Measurements from ENCODE around the gene DOCK2.

The DOCK2 gene

GRCh38 chr5:170000155-170000554, 363.1 kb downstream of the DOCK2 start:
- no peak overlapping the region for H3K4me2 ChIP-seq (ENCODE audit: low read depth, low read length, poor library complexity, severe bottlenecking)
- no peak overlapping the region for H2AFZ ChIP-seq (ENCODE audit: low read depth, low read length, severe bottlenecking)
- no peaks in the 10 kb centered on the region for H3K9me3 ChIP-seq (ENCODE audit: insufficient read depth, low read length)
- H3K4me3 ChIP-seq (ENCODE audit: insufficient read depth, low read length, poor library complexity, severe bottlenecking): no peak overlapping the region
- no peak overlapping the region for H3K9ac ChIP-seq (ENCODE audit: low read length)
- H3K36me3 ChIP-seq (ENCODE audit: low read length): peaks cover 10% of the 10 kb centered on the region; the same call in 1 of the 2 replicates
- H3K27me3 ChIP-seq (ENCODE audit: low read length): no peaks in the 10 kb centered on the region
- H3K9me2 ChIP-seq (replicated peaks; ENCODE audit: insufficient read depth, low read length): no peaks in the 10 kb centered on the region
- H3K79me2 ChIP-seq (ENCODE audit: insufficient read depth, low read length): no peaks in the 10 kb centered on the region
- no peak for TF ChIP-seq CTCF (IDR thresholded peaks at IDR 0.05; ENCODE audit: insufficient read depth, low read length, poor library complexity, severe bottlenecking)
- TF ChIP-seq EZH2phosphoT487 (conservative IDR thresholded peaks at IDR 0.05; ENCODE audit: low read length): no peak
- no peaks in the 10 kb centered on the region for H3F3A ChIP-seq (ENCODE audit: insufficient read depth)
- H3K27ac ChIP-seq (ENCODE audit: low read depth, low read length): no peak overlapping the region
- no peaks in the 10 kb centered on the region for H4K20me1 ChIP-seq (ENCODE audit: low read depth, low read length)

GRCh38 chr5:170006021-170006420, 368.9 kb downstream of the DOCK2 start:
- TF ChIP-seq EZH2phosphoT487 (conservative IDR thresholded peaks at IDR 0.05; ENCODE audit: low read length): no peak
- no peak for TF ChIP-seq CTCF (IDR thresholded peaks at IDR 0.05; ENCODE audit: insufficient read depth, low read length, poor library complexity, severe bottlenecking)
- no peaks in the 10 kb centered on the region for H3K27me3 ChIP-seq (ENCODE audit: low read length)

GRCh38 chr5:170008376-170008775, 371.3 kb downstream of the DOCK2 start:
- Histone ChIP-seq H2AFZ (ENCODE audit: low read depth, low read length, severe bottlenecking) (no peak overlapping the region), H3K4me2 (ENCODE audit: low read depth, low read length, poor library complexity, severe bottlenecking) (no peak overlapping the region), H3K9ac (ENCODE audit: low read length) (no peak overlapping the region)

More at GRCh38 chr5:170006021-170006420, 368.9 kb downstream of the DOCK2 start:
- Histone ChIP-seq H3K9me2 (replicated peaks; ENCODE audit: insufficient read depth, low read length) (no peaks in the 10 kb centered on the region), H3F3A (ENCODE audit: insufficient read depth) (no peaks in the 10 kb centered on the region), H3K9me3 (ENCODE audit: insufficient read depth, low read length) (no peaks in the 10 kb centered on the region), H3K27ac (ENCODE audit: low read depth, low read length) (no peak overlapping the region), H3K9ac (ENCODE audit: low read length) (no peak overlapping the region), H4K20me1 (ENCODE audit: low read depth, low read length) (no peaks in the 10 kb centered on the region), H3K79me2 (ENCODE audit: insufficient read depth, low read length) (no peaks in the 10 kb centered on the region), H3K4me2 (ENCODE audit: low read depth, low read length, poor library complexity, severe bottlenecking) (no peak overlapping the region), H3K4me3 (ENCODE audit: insufficient read depth, low read length, poor library complexity, severe bottlenecking) (no peak overlapping the region), H2AFZ (ENCODE audit: low read depth, low read length, severe bottlenecking) (no peak overlapping the region), H3K36me3 (ENCODE audit: low read length) (peaks cover 3% of the 10 kb centered on the region; the same call in 1 of the 2 replicates)

More at GRCh38 chr5:170008376-170008775, 371.3 kb downstream of the DOCK2 start:
- Histone ChIP-seq H3F3A (ENCODE audit: insufficient read depth) (no peaks in the 10 kb centered on the region), H3K9me3 (ENCODE audit: insufficient read depth, low read length) (no peaks in the 10 kb centered on the region), H3K79me2 (ENCODE audit: insufficient read depth, low read length) (no peaks in the 10 kb centered on the region), H3K4me3 (ENCODE audit: insufficient read depth, low read length, poor library complexity, severe bottlenecking) (no peak overlapping the region), H3K36me3 (ENCODE audit: low read length) (no peaks in the 10 kb centered on the region), H3K9me2 (replicated peaks; ENCODE audit: insufficient read depth, low read length) (no peaks in the 10 kb centered on the region), H3K27me3 (ENCODE audit: low read length) (no peaks in the 10 kb centered on the region), H4K20me1 (ENCODE audit: low read depth, low read length) (no peaks in the 10 kb centered on the region), H3K27ac (ENCODE audit: low read depth, low read length) (no peak overlapping the region)
- TF ChIP-seq CTCF (IDR thresholded peaks at IDR 0.05; ENCODE audit: insufficient read depth, low read length, poor library complexity, severe bottlenecking) (no peak), EZH2phosphoT487 (conservative IDR thresholded peaks at IDR 0.05; ENCODE audit: low read length) (no peak)
